ENCODE data around the gene YPEL4. TPM values are rescaled to one million over a fixed set of nuclear protein-coding genes. Genes with fewer than 3 reads are reported as not detected.

YPEL4 gene
- polyA plus RNA-seq, 1 of the 3 experiments (the other 2 are of a cell fraction) = 2.3 TPM

GRCh38 chr11:57615308-57615707, 34.4 kb downstream of the YPEL4 start:
- H2AFZ ChIP-seq (ENCODE audit: low read depth) = no peak overlapping the region
- no peaks in the 10 kb centered on the region for H3K36me3 ChIP-seq (replicated peaks in 1 of 2; ENCODE audit: control insufficient read depth in 1 of 2, insufficient read depth in 2 of 2, low read length in 1 of 2)
- H3K4me3 ChIP-seq (ENCODE audit: low read depth in 2 of 2, low read length in 1 of 2) = no peak overlapping the region
- H3K4me2 ChIP-seq = no peak overlapping the region
- no peak overlapping the region for H3K27ac ChIP-seq (ENCODE audit: low read depth in 2 of 2, low read length in 1 of 2)
- 36% methylated on average over 1 of the region's 1 CpG for WGBS (ENCODE audit: low lambda C conversion rate)
- H3K79me2 ChIP-seq (ENCODE audit: insufficient read depth) = no peaks in the 10 kb centered on the region
- H3K9ac ChIP-seq = no peak overlapping the region
- CTCF ChIA-PET = interaction anchor here (2.1 kb wide), 1 partner anchor 47 kb away, joined by 10 read pairs; the partner anchor contains the start of gene UBE2L6
- no peaks in the 10 kb centered on the region for H3F3A ChIP-seq (replicated peaks; ENCODE audit: insufficient read depth)
- TF ChIP-seq POLR2AphosphoS5 (IDR thresholded peaks at IDR 0.05; ENCODE audit: low read depth, low read length) = no peak
- TF ChIP-seq NRF1 (IDR thresholded peaks at IDR 0.05; ENCODE audit: low read depth, low read length) = no peak
- no peak for TF ChIP-seq ZBTB33 (IDR thresholded peaks at IDR 0.05; ENCODE audit: borderline replicate concordance, low read depth)
- no peak for TF ChIP-seq RCOR1 (IDR thresholded peaks at IDR 0.05; ENCODE audit: low read length)
- no peak for TF ChIP-seq EZH2phosphoT487 (IDR thresholded peaks at IDR 0.05; ENCODE audit: borderline replicate concordance, low read depth)
- no peak for TF ChIP-seq NFIC (IDR thresholded peaks at IDR 0.05; ENCODE audit: borderline replicate concordance)
- no peak for TF ChIP-seq CTCF (IDR thresholded peaks at IDR 0.05)
- no peak for TF ChIP-seq EP300 (IDR thresholded peaks at IDR 0.05; ENCODE audit: borderline replicate concordance in 1 of 2, low read depth in 1 of 2, low read length in 1 of 2)
- no peak for TF ChIP-seq FOXJ3 (CRISPR knock-in tag; IDR thresholded peaks at IDR 0.05)
- TF ChIP-seq ELF1 (IDR thresholded peaks at IDR 0.05) = no peak
- TF ChIP-seq SIN3A (IDR thresholded peaks at IDR 0.05; ENCODE audit: borderline replicate concordance, low read depth, low read length) = no peak
- no peak for TF ChIP-seq IRF3 (IDR thresholded peaks at IDR 0.05; ENCODE audit: low read depth, low read length)
- no peak for TF ChIP-seq RAD21 (IDR thresholded peaks at IDR 0.05; ENCODE audit: low read length)
- no peaks in the 10 kb centered on the region for H3K9me2 ChIP-seq
- DNase-seq = no peak
- no peaks in the 10 kb centered on the region for H3K9me3 ChIP-seq
- H4K20me1 ChIP-seq (ENCODE audit: insufficient read depth) = no peaks in the 10 kb centered on the region
- POLR2A ChIA-PET = no interaction called here
- H3K4me1 ChIP-seq (ENCODE audit: control insufficient read depth in 1 of 2, insufficient read depth in 2 of 2, low read depth in 1 of 2, low read length in 1 of 2) = no peaks in the 10 kb centered on the region
- H3K27me3 ChIP-seq (ENCODE audit: insufficient read depth) = peaks cover 29% of the 10 kb centered on the region
